SK-N-MC (cell line): ENCODE results near the gene CABP4.

ENCODE experiments used
- DNase-seq: peaks from one replicate; pipeline ENCODE4 v3.0.0-alpha.2; 2011; ENCODE audit warnings: low read depth, low spot score
- H3K27ac ChIP-seq: fragments of 200-600 bp; sonication (generic); 2 replicates; pipeline ENCODE4 v1.5.1; 2016; ENCODE audit warnings: mixed run types
- H3K36me3 ChIP-seq: fragments of 200-600 bp; sonication (generic); 2 replicates; pipeline ENCODE4 v1.6.1; 2017; ENCODE audit warnings: antibody characterized with exemption, low read length, mixed read lengths; ENCODE audit not compliant: insufficient read depth
- H3K4me3 ChIP-seq: fragments of 200-600 bp; sonication (generic); 2 replicates; pipeline ENCODE4 v1.5.1; 2016
- H3K9ac ChIP-seq: fragments of 200-600 bp; sonication (generic); 2 replicates; pipeline ENCODE4 v1.8.0; 2017; ENCODE audit warnings: mixed run types, mixed read lengths; ENCODE audit not compliant: insufficient read length
- H3K9me3 ChIP-seq: fragments of 200-600 bp; sonication (generic); 2 replicates; pipeline ENCODE4 v1.6.1; 2017; ENCODE audit warnings: low read depth, mild to moderate bottlenecking, antibody characterized with exemption, low read length, moderate library complexity, mixed read lengths
- EZH2 ChIP-seq: fragments of 200-600 bp; sonication (generic); IDR thresholded peaks from one replicate; pipeline ENCODE4 v1.6.1; 2017; ENCODE audit warnings: antibody characterized with exemption
- FOXP2 ChIP-seq: optimal IDR thresholded peaks from 2 replicates; pipeline ENCODE3; 2011; ENCODE audit warnings: mild to moderate bottlenecking, moderate library complexity; ENCODE audit not compliant: insufficient read depth; ENCODE audit errors: extremely low read length, control extremely low read depth
- POLR2AphosphoS5 ChIP-seq: IDR thresholded peaks from 2 replicates; pipeline ENCODE4 v1.6.1; 2012; ENCODE audit warnings: mild to moderate bottlenecking, low read depth, low read length, borderline replicate concordance

CABP4 gene

DNA sequence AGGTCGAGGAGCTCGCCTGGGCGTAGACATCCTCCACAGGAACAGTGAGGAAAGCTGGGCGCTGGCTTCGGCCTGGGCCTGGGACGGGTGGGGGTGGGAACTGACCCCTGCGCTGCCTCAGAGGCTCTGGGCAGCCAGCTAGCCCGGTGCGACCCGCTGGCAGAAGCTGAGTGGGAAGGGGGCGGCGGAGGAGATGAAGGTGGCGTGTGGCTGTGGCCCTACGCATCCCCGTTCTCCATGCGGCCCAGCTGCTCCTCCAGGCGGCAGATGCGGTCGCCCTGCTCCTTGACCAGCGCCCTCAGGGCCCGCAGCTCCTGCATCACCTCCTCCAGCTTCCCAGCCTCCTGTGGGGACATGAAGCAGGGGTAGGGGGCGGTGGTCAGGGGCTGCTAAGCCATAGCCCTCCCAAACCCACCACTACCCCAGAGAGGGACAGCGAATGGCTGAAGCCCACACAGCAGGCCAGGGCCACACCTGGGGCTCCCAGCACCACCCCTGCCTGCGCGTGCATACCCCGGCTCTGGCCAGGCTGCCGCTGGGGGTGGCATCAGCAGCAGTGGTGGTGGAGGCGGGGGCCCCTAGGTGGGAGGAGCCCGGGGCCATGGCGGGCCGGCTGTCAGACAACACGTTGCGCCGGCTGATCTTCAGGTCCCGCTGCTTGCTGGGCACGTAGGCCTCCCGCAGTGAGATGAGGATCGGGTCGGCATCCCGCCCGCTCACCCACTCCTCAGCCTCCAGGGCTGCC lies 16.8 kb upstream of the CABP4 start:
- H3K4me3 ChIP-seq = no peak overlapping the region
- no peak for DNase-seq
- peaks cover 6% of the 10 kb centered on the region; the same call in 1 of the 2 replicates for H3K36me3 ChIP-seq
- H3K9me3 ChIP-seq = no peaks in the 10 kb centered on the region
- no peak for TF ChIP-seq FOXP2
- no peak for TF ChIP-seq EZH2
- no peak for TF ChIP-seq POLR2AphosphoS5
- 0 out of 2 replicates have a peak overlapping the region, but pooled peaks have one; percentile 42 for H3K27ac ChIP-seq
- no peak overlapping the region for H3K9ac ChIP-seq

DNA sequence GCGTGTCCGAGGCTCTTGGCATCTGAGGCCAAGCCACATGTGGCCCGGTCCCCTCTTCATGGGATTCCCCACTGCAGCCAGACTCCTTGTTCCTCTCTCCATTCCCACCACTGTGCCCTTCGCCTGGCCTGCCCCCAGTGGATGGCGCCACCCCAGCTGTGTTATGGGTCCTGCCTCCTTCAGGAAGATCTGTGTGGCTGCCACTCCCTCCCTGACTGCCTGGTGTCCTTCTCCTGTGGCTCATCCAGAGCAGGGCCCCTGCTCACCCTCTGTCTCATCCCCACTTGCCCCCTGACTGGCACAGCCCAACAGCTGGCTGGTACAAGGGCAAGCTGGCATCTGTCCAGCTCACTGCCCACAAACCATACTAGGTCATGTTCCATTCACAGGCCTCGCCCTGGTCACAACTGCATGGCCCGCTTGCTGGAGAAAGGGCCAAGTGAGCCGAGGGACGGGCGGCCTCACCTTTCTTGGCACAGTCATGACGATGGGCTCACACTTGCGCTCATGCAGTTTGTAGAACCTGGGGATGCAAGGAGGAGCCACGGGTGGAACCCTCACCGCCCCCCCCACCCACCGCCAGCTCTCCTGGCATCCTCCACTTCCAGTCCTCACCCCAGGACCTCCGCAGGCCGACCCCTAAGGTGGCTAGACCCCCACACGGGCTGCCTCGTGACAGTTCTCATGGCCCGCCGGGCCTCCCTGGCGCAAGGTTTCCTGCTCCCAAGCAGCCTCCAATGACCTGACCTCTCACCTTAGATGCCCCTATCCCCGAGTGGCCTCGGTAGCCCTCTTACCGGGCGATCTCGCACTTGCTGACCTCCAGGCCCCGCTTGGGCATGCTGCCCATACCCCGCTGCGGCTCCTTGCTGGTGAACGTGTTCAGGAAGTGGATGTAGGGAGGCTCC lies 15.6 kb upstream of the CABP4 start:
- DNase-seq = no peak
- TF ChIP-seq POLR2AphosphoS5 (no peak), EZH2 (no peak), FOXP2 (no peak)
- H3K27ac ChIP-seq = peak overlapping the region; percentile 42; the same call in 1 of the 2 replicates
- no peak overlapping the region for H3K9ac ChIP-seq
- no peak overlapping the region for H3K4me3 ChIP-seq
- peaks cover 3% of the 10 kb centered on the region; the same call in 1 of the 2 replicates for H3K36me3 ChIP-seq
- H3K9me3 ChIP-seq = no peaks in the 10 kb centered on the region

GRCh38 chr11:67440229-67441097 lies 14.7 kb upstream of the CABP4 start:
- H3K36me3 ChIP-seq = peaks cover 3% of the 10 kb centered on the region; the same call in 1 of the 2 replicates
- no peak for DNase-seq
- H3K9ac ChIP-seq = no peak overlapping the region
- H3K4me3 ChIP-seq = no peak overlapping the region
- H3K9me3 ChIP-seq = no peaks in the 10 kb centered on the region
- TF ChIP-seq EZH2 = no peak
- TF ChIP-seq POLR2AphosphoS5 = no peak; the same call in 1 of the 2 replicates
- no peak for TF ChIP-seq FOXP2
- 0 out of 2 replicates have a peak overlapping the region, but pooled peaks have one; percentile 31 for H3K27ac ChIP-seq

GRCh38 chr11:67441098-67441563 lies 14.0 kb upstream of the CABP4 start:
- H3K36me3 ChIP-seq = peaks cover 3% of the 10 kb centered on the region; the same call in 1 of the 2 replicates
- DNase-seq = no peak
- H3K4me3 ChIP-seq = no peak overlapping the region
- no peaks in the 10 kb centered on the region for H3K9me3 ChIP-seq
- H3K27ac ChIP-seq = no peak overlapping the region
- H3K9ac ChIP-seq = no peak overlapping the region
- TF ChIP-seq FOXP2 (no peak), POLR2AphosphoS5 (no peak), EZH2 (no peak)

- H3K4me3 ChIP-seq = no peak overlapping the region; the same call in 1 of the 2 replicates
- TF ChIP-seq EZH2 (no peak), FOXP2 (no peak), POLR2AphosphoS5 (no peak)
- H3K27ac ChIP-seq = no peak overlapping the region
- no peak for DNase-seq
- no peak overlapping the region for H3K9ac ChIP-seq
- H3K36me3 ChIP-seq = peaks cover 3% of the 10 kb centered on the region; the same call in 1 of the 2 replicates
- H3K9me3 ChIP-seq = no peaks in the 10 kb centered on the region
Observed at GRCh38 chr11:67441731-67442351, 13.3 kb upstream of the CABP4 start.

DNA sequence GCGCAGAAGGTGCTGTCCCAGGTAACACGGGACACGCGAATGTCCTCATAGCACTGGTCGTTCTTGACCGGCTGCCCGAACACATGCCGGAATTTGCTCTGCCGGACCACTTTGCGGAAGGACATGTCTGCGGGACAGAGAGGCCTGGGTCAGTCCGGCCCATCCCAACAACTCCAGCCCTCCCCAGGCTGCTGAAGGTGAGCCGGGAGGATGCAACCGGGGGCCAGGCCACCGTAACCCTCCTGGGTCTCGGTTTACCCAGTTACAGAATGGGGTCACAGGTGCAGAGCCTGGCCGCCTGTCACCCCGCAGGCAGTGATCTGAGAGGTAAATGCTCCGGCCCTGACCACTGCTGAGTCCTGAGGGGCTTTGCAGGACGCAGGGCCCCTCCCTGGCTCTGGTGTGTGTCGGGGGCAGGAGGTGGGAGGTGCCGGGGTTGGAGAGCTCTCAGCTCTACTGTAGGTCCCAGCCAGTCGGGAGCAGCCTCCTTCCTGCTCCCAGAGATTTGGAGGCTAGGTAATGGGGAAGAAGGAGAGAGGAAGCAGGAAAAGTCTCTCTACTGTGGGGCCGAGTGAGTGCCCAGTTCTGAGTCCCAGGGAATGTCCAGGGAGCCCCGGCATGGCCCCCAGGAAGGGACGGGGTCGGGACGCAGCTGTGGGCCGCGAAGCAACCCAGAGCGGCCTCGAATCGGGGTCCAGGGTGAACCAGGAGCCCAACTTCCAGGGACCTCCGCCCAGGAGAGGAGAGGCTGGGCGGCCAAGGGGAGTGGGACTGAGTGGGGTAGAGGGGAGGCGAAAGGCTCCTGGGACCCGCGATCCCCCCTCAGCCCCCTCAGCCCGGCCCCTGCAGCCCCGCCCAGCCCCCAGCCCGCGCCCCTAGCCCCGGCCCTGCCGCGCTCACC lies 12.4 kb upstream of the CABP4 start:
- Histone ChIP-seq H3K4me3 (peak overlapping the region; percentile 90), H3K9me3 (no peaks in the 10 kb centered on the region), H3K36me3 (peaks cover 3% of the 10 kb centered on the region; the same call in 1 of the 2 replicates), H3K9ac (peak overlapping the region; percentile 89), H3K27ac (peak overlapping the region; percentile 93)
- no peak for DNase-seq
- TF ChIP-seq FOXP2 (no peak), POLR2AphosphoS5 (no peak), EZH2 (no peak)
